Measurements from ENCODE around the gene SKI.

DNA sequence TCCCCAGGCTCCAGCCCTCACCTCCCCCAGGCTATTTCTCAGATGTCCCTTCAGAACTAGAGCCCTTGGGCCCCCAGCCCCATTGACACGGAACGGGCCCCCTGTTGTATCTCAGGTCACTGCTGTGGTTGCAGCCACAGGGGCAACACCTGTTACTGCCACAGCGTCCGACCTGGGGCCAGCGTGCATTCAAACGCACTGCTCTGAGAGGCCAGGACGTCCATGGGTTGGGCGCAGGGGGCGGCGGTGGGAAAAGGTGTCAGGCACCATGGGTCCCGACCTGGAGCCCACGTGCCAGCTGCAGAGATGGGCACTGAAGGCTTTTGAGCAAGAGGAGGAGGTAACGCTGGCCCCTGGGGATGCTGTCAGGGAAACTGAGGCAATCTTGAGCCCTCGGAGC, 46.8 kb upstream of the SKI start:
- TF ChIP-seq, protein P1, sequence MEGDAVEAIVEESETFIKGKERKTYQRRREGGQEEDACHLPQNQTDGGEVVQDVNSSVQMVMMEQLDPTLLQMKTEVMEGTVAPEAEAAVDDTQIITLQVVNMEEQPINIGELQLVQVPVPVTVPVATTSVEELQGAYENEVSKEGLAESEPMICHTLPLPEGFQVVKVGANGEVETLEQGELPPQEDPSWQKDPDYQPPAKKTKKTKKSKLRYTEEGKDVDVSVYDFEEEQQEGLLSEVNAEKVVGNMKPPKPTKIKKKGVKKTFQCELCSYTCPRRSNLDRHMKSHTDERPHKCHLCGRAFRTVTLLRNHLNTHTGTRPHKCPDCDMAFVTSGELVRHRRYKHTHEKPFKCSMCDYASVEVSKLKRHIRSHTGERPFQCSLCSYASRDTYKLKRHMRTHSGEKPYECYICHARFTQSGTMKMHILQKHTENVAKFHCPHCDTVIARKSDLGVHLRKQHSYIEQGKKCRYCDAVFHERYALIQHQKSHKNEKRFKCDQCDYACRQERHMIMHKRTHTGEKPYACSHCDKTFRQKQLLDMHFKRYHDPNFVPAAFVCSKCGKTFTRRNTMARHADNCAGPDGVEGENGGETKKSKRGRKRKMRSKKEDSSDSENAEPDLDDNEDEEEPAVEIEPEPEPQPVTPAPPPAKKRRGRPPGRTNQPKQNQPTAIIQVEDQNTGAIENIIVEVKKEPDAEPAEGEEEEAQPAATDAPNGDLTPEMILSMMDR (IDR thresholded peaks at IDR 0.05), result no peak
- no peak for TF ChIP-seq POLR2A (IDR thresholded peaks at IDR 0.05)

Measured in prostate gland (tissue), 2 donors.